Activated CD8-positive, alpha-beta memory T cell treated with anti-CD3 and anti-CD28 coated beads, Interleukin-2, amount 50 U/mL, for 48 hours (primary cell): ENCODE data around the gene SSBP2.
"Not testable (repeated sequence)": the region's sequence is repeated elsewhere in the genome, so short reads cannot be mapped to it uniquely, and the experiment has no call there.

ENCODE experiments used
- DNase-seq: peaks from one replicate; pipeline ENCODE4 v3.0.0-alpha.2; 2020

SSBP2 gene

DNA sequence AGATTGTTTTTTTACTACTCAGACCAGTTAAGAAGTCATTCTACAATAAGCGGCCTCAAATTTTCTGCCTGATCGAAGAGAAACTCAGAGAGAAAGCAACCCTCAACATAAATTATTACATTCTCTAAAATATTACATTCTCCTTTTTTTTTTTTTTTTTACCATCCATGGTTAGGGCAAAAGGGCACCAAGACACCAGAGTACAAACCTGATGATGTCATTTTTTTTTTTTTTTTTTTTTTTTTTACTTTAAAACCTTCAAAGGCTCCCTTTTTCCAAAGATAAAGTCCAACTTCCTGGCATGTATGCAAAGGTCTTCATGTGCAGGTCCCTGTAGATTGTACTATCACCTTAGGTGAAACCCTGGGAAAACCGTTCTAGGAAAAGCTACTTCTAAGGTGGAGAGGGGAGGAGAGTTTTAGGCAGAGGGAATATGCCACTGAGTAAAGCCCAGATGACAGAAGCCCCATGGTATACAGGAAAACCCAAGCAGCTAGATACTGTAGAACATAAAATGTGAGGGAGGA is 104.4 kb downstream of the SSBP2 start:
- no peak for DNase-seq

DNA sequence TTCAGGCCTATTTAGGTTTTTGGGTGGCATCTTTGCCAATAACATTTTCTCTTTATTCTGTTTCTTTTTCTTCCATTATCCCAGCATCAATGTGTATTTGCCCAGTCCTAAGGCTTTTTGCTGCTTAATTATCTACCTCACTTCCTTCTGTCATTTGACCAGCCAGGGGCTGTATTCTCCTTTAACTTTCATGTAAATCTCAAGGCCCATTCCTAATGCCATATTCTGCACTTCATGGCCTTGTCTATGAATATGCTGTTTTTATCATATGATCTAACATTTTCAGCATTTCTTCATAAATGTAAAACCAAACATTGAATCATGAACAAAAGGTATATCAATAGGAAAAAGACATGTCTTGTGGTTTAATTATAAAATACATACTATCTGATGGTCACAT is 108.7 kb downstream of the SSBP2 start:
- no peak for DNase-seq

GRCh38 chr5:81639556-81639955 is 111.3 kb downstream of the SSBP2 start:
- DNase-seq, result no peak

GRCh38 chr5:81638471-81638870 is 112.4 kb downstream of the SSBP2 start:
- no peak for DNase-seq

DNA sequence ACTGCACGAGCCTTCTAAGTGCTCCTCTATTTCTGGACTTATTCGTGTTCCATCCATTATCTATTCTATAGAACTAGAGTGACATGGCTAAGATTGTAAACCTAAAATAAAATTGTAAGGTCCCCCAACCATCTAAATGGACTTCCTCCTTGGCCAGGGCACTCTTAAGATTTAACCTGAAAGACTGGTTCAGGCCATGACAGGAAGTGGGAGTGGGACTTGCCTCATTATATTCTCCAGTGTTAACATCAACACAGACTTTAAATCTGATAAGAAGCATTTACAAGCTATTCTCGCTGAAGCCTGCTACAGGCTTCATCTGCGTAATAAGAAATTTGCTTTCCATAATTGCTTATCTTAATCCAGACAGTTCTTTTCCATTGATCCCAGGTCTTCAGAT is 117.0 kb downstream of the SSBP2 start:
- DNase-seq, result no peak

DNA sequence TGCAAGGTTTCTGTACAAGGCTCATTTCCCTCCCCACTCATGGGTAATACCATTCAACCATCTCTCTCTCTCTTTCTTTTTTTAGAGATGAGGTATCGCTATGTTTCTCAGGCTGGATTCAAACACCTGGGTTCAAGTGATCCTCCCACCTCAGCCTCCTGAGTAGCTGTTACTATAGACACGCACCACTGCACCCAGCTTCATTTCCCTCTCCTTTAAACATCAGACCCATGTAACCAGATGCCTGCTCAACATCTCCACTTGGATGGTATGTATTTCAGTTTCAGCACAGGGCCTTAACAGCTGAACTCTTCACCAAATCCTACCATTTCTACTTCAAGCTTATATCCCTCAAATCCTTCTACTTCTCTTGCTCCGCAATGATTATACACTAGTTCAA is 117.4 kb downstream of the SSBP2 start:
- no peak for DNase-seq

DNA sequence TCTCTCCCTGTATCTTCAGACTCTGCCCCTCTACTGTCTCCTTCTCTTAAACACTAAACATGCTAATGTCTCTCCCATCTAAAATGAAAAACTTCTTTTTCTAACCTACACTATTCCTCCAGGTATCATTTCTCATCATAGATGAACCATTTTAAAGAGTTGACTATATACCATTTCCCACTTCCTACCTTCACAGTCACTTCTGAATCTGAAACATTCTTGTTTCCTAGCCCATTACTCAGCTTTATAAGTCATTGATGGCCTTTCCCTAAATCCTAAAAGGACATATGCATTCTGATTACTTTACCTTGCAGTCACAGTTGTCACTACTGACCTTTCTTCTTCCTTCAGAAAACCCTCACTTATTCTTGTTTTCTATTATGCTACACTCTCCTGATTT is 118.2 kb downstream of the SSBP2 start:
- no peak for DNase-seq

- DNase-seq, result no peak
Measured at GRCh38 chr5:81631621-81632020, 119.3 kb downstream of the SSBP2 start.

- DNase-seq, result peak; percentile 57
Measured at GRCh38 chr5:81631124-81631523, 119.8 kb downstream of the SSBP2 start.

DNA sequence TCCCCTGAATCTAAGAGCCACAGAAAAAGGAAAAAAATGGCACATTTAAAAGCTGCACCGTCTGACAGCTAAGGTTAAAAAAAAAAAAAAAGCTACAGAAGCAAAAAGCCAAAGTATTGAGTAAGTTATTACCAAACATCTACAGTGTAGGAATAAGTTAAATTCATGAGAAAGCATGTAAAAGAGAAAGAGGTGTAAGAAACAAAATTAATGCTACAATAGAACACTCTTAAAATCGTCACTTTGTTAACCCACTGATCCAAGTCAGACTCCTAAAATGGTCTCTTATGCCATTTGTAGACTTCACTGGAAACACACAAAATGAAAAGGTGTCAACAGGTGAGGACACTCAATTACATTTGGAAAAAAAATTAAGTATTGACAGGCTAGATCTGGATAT is 120.2 kb downstream of the SSBP2 start:
- DNase-seq, result no peak

DNA sequence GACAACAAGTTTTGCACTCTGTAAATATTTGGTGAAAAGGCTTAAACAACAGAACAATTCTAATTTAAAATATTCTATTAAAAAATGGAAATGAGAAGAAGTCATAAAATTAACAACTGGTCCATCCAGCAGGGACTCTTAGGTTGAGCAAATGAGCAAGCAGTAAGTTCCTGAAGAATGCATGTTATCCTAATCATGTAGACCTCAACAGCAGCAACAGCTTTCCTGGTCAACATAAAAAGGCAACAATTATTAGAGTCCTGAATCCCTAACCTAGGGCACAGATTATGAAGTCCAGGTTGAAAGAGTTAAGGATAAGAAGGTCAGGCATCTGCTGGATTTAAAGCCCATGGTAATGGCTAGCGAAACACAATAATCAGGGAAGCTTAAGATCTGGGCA is 120.9 kb downstream of the SSBP2 start:
- DNase-seq, result no peak

GRCh38 chr5:81628061-81628460 is 122.8 kb downstream of the SSBP2 start:
- not testable (repeated sequence) for DNase-seq

- DNase-seq, result no peak
Measured at GRCh38 chr5:81626524-81626923, 124.4 kb downstream of the SSBP2 start.

GRCh38 chr5:81609810-81610375 is 141.0 kb downstream of the SSBP2 start:
- no peak for DNase-seq

- DNase-seq, result no peak
Measured at GRCh38 chr5:81608976-81609375, 141.9 kb downstream of the SSBP2 start.

- DNase-seq, result no peak
Measured at GRCh38 chr5:81607693-81608092, 143.2 kb downstream of the SSBP2 start.

DNA sequence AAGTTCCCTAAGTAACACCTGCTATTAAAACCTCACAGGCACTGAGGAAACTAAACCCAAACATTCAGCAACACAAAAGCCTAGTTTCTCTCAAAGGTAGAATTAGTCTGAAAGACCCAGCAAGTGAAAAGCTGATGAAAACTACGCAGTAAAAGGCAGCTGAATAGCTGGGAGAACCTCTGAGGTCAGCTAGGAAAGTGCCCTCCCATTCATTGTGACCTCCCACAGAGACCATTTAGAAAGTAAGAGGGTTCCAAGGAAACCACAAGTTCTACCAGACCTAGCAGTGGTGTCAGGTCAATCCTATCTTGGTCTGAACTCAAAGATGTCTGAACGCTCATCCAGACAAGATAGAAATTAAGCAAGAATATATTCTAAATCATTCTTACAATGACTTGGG is 144.7 kb downstream of the SSBP2 start:
- no peak for DNase-seq

GRCh38 chr5:81605299-81605698 is 145.6 kb downstream of the SSBP2 start:
- no peak for DNase-seq

DNA sequence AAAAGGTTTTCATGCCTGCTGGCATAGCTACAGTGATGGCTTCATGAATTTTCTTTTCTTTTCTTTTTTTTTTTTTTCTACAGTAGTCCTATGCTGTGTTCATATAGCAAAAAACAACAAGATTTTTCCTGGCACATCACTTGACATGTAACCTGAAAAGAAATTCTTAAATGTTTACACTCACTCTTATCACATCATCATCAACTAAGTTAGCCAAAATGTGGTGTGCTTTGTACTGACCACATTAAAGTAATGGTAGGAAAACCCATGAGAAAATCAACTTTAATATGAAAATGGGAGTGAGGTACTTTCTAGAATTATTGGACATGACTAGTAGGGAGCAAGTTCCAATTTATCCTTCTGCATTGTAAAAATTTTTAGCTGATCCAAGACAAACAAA is 146.7 kb downstream of the SSBP2 start:
- DNase-seq, result no peak

DNA sequence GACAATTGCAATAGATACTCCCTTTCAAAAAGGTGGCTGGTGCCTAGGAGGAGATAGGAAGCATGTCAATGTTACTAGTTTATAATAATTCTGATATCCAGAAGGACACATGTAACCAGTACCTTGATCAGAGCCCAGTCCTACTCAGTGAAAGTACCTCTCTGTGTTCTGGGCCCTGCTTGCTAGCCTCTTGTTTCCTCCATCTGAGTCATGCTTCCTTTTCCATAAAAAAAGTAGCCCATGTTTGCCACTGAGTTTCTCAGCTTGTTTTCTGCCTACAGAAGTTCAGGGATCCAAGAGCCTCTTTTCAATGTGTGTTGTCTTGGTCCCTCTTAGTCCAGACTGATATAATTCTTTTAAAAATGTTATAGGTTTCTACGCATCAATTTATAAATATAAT is 149.0 kb downstream of the SSBP2 start:
- no peak for DNase-seq

DNA sequence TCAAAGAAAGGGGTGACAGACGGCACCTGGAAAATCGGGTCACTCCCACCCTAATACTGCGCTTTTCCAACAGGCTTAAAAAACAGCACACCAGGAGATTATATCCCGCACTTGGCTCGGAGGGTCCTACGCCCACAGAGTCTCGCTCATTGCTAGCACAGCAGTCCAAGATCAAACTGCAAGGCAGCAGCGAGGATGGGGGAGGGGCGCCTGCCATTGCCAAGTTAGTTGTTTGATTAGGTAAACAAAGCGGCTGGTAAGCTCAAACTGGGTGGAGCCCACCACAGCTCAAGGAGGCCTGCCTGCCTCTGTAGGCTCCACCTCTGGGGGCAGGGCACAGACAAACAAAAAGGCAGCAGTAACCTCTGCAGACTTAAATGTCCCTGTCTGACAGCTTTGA is 158.8 kb downstream of the SSBP2 start:
- not testable (repeated sequence) for DNase-seq

- no peak for DNase-seq
Measured at GRCh38 chr5:81590498-81591384, 160.2 kb downstream of the SSBP2 start.

- no peak for DNase-seq
Measured at GRCh38 chr5:81579262-81579924, 171.5 kb downstream of the SSBP2 start.

DNA sequence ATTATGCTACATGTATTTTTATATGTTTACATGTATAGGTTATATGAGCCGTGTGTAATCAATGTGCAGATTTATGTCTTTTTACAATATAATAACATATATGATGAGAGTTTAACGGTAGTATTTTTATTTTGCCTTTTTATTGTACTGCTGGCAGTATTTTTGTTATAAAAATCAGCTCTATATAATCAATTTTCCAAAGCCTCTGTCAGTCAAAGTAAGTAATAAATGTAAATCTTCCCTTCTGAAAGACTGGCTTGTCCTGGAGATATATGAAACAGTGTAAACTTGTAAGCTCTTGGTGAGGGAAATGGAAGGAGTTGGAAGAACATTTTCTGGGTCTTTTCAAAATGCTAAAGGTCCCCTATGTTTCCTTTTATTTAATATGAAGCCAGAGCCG is 173.8 kb downstream of the SSBP2 start:
- DNase-seq, result no peak
